ENCODE results near the gene ATP5PD.

ATP5PD gene

GRCh38 chr17:75012346-75013091 is 34.2 kb downstream of the ATP5PD start, which contains the start of gene MRPL58 (continued):
- TF ChIP-seq ZIC2 (tag by site-specific recombination; IDR thresholded peaks at IDR 0.05) (peak; percentile 44), ZNF416 (tag by site-specific recombination; IDR thresholded peaks at IDR 0.05) (no peak), IKZF3 (tag by site-specific recombination; IDR thresholded peaks at IDR 0.05) (peak; percentile 57; the same call in 1 of the 2 replicates), ZNF600 (tag by site-specific recombination; IDR thresholded peaks at IDR 0.05) (peak; percentile 36), TSHZ1 (tag by site-specific recombination; IDR thresholded peaks at IDR 0.05; ENCODE audit: borderline replicate concordance) (peak; percentile 16; the same call in 1 of the 2 replicates), ZNF776 (tag by site-specific recombination; IDR thresholded peaks at IDR 0.05; ENCODE audit: borderline replicate concordance) (no peak), ZNF157 (tag by site-specific recombination; IDR thresholded peaks at IDR 0.05) (no peak), YY2 (tag by site-specific recombination; IDR thresholded peaks at IDR 0.05) (peak; percentile 99), BCL11B (tag by site-specific recombination; IDR thresholded peaks at IDR 0.05; ENCODE audit: low read depth) (no peak; the same call in 1 of the 2 replicates), ZSCAN23 (tag by site-specific recombination; IDR thresholded peaks at IDR 0.05) (peak; percentile 63; the same call in 1 of the 2 replicates), ZNF843 (tag by site-specific recombination; IDR thresholded peaks at IDR 0.05) (peak; percentile 50), TRIM28 (IDR thresholded peaks at IDR 0.05; ENCODE audit: borderline replicate concordance, low read length) (no peak), ZBTB11 (tag by site-specific recombination; conservative IDR thresholded peaks at IDR 0.05; ENCODE audit: low read depth) (peak; percentile 99), ZNF18 (tag by site-specific recombination; IDR thresholded peaks at IDR 0.05) (no peak), ZSCAN5A (tag by site-specific recombination; IDR thresholded peaks at IDR 0.05) (peak; percentile 99), ZNF324 (tag by site-specific recombination; IDR thresholded peaks at IDR 0.05) (peak; percentile 94), HIC1 (tag by site-specific recombination; IDR thresholded peaks at IDR 0.05) (peak; percentile 89; the same call in 1 of the 2 replicates), ZNF449 (tag by site-specific recombination; IDR thresholded peaks at IDR 0.05) (no peak), ZBTB44 (tag by site-specific recombination; IDR thresholded peaks at IDR 0.05) (no peak; the same call in 1 of the 2 replicates), ZNF704 (tag by site-specific recombination; IDR thresholded peaks at IDR 0.05) (no peak), ZNF585B (tag by site-specific recombination; IDR thresholded peaks at IDR 0.05) (no peak; the same call in 1 of the 2 replicates), GLIS2 (tag by site-specific recombination; IDR thresholded peaks at IDR 0.05) (peak; percentile 92)
